Ishikawa (cell line): ENCODE data around the gene TCF21.

ENCODE experiments used
- EGR1 ChIP-seq: IDR thresholded peaks from 2 replicates; pipeline ENCODE4 v1.6.1; 2012
- EP300 ChIP-seq: IDR thresholded peaks from 2 replicates; pipeline ENCODE4 v1.6.1; 2012; ENCODE audit warnings: borderline replicate concordance
- MAX ChIP-seq: IDR thresholded peaks from 2 replicates; pipeline ENCODE4 v1.6.1; 2012
- NFIC ChIP-seq: IDR thresholded peaks from 2 replicates; pipeline ENCODE4 v1.6.1; 2012
- RAD21 ChIP-seq: IDR thresholded peaks from 2 replicates; pipeline ENCODE4 v1.6.1; 2012; ENCODE audit warnings: low read depth
- REST ChIP-seq: IDR thresholded peaks from 2 replicates; pipeline ENCODE4 v1.6.1; 2012; ENCODE audit warnings: low read depth, mild to moderate bottlenecking
- TAF1 ChIP-seq: IDR thresholded peaks from 2 replicates; pipeline ENCODE4 v1.6.1; 2012; ENCODE audit warnings: low read depth, mild to moderate bottlenecking
- TCF12 ChIP-seq: IDR thresholded peaks from 2 replicates; pipeline ENCODE4 v1.6.1; 2012; ENCODE audit warnings: low read depth
- YY1 ChIP-seq: IDR thresholded peaks from 2 replicates; pipeline ENCODE4 v1.6.1; 2012; ENCODE audit warnings: low read depth

GRCh38 chr6:133888929-133889556 lies at the start of gene TCF21:
- TF ChIP-seq REST (no peak), RAD21 (no peak), YY1 (no peak), TAF1 (no peak), TCF12 (no peak), EGR1 (no peak), EP300 (no peak), NFIC (no peak), MAX (no peak)
